A549 (cell line): ENCODE measurements around the gene FGF2. TPM values are rescaled to one million over a fixed set of nuclear protein-coding genes. Genes with fewer than 3 reads are reported as not detected.
"Not testable (repeated sequence)": the region's sequence is repeated elsewhere in the genome, so short reads cannot be mapped to it uniquely, and the experiment has no call there.

Source experiments
- ATAC-seq, 2 experiments: fragments of 200-7000 bp in 1 of 2; fragments of >200 bp in 1 of 2; cut with Nextera tagmentation in 1 of 2; cut with Tn5 transposase in 1 of 2; 3 replicates each; pipeline versions ENCODE4 v1.8.0 to v1.9.1; 2018 to 2020; ENCODE audit warnings: mild to moderate bottlenecking in 1 of 2, moderate library complexity in 1 of 2
- CTCF ChIA-PET: fragments of 300-600 bp; sonication (Branson Sonifier 250); formaldehyde crosslinking; extraction: SDS; loops from one replicate; lab custom pipeline; 2021; ENCODE audit warnings: antibody characterized with exemption, inconsistent platforms; lab: Yijun Ruan, JAX
- POLR2A ChIA-PET: fragments of 350-600 bp; formaldehyde crosslinking; extraction: SDS; loops from one replicate; lab custom pipeline; 2021; ENCODE audit warnings: antibody characterized with exemption, inconsistent platforms; lab: Yijun Ruan, JAX
- DNase-seq, 2 experiments: peaks; one replicate each; pipeline versions ENCODE4 v3.0.0 to v3.0.0-alpha.2; 2011 to 2016; ENCODE audit warnings: low read depth in 1 of 2, low spot score in 1 of 2
- FAIRE-seq: peaks from 2 replicates; lab custom pipeline; 2011; peaks lifted over from hg19 to GRCh38; lab: Jason Lieb, UNC
- H3K27ac ChIP-seq, 2 experiments: fragments of >200 bp; sonication (Bioruptor Twin); formaldehyde crosslinking; 3 replicates each; pipeline ENCODE4 v1.5.1; 2016 to 2017
- H3K4me1 ChIP-seq: fragments of >200 bp; sonication (Bioruptor Twin); formaldehyde crosslinking; 3 replicates; pipeline ENCODE4 v1.6.1; 2016
- H3K4me2 ChIP-seq: fragments of >200 bp; sonication (Bioruptor Twin); formaldehyde crosslinking; 3 replicates; pipeline ENCODE4 v1.6.1; 2016
- H3K4me3 ChIP-seq: fragments of >200 bp; sonication (Bioruptor Twin); formaldehyde crosslinking; 3 replicates; pipeline ENCODE4 v1.5.1; 2016
- H3K9me3 ChIP-seq: fragments of >200 bp; sonication (Bioruptor Twin); formaldehyde crosslinking; 3 replicates; pipeline ENCODE4 v1.6.1; 2016
- CBX2 ChIP-seq: fragments of 200-600 bp; sonication (generic); IDR thresholded peaks from 2 replicates; pipeline ENCODE4 v1.6.1; 2016; ENCODE audit warnings: low read depth, mild to moderate bottlenecking, borderline replicate concordance
- CHD2 ChIP-seq: fragments of 150-350 bp; IDR thresholded peaks from 2 replicates; pipeline ENCODE4 v1.6.1; 2014; ENCODE audit warnings: low read length; ENCODE audit not compliant: partially characterized antibody
- EHMT2 ChIP-seq: fragments of 200-600 bp; sonication (generic); IDR thresholded peaks from 2 replicates; pipeline ENCODE4 v1.6.1; 2016; ENCODE audit warnings: antibody characterized with exemption, low read depth, mild to moderate bottlenecking, moderate library complexity
- HDAC2 ChIP-seq: fragments of 200-600 bp; sonication (generic); IDR thresholded peaks from 2 replicates; pipeline ENCODE4 v1.6.1; 2016
- HEYL ChIP-seq: fragments of 250-450 bp; sonication (Bioruptor Pico); IDR thresholded peaks from 2 replicates; pipeline ENCODE4 v1.8.0; 2021; ENCODE audit warnings: mild to moderate bottlenecking, moderate library complexity
- HOXA7 ChIP-seq: fragments of 250-450 bp; sonication (Bioruptor Pico); IDR thresholded peaks from 2 replicates; pipeline ENCODE4 v1.5.0; 2020; ENCODE audit warnings: mild to moderate bottlenecking, moderate library complexity
- HOXB13 ChIP-seq: fragments of 250-450 bp; sonication (Bioruptor Pico); IDR thresholded peaks from 2 replicates; pipeline ENCODE4 v1.5.0; 2020; ENCODE audit warnings: low read depth, mild to moderate bottlenecking, moderate library complexity
- HOXB5 ChIP-seq: fragments of 250-450 bp; sonication (Bioruptor Pico); IDR thresholded peaks from 2 replicates; pipeline ENCODE4 v1.5.0; 2020; ENCODE audit warnings: mild to moderate bottlenecking, moderate library complexity
- MAX ChIP-seq: IDR thresholded peaks from 2 replicates; pipeline ENCODE4 v1.6.1; 2012
- RCOR1 ChIP-seq: fragments of 150-350 bp; IDR thresholded peaks from 2 replicates; pipeline ENCODE4 v1.6.1; 2014; ENCODE audit warnings: antibody characterized with exemption, low read length, low read depth
- RNF2 ChIP-seq: fragments of 200-600 bp; sonication (generic); IDR thresholded peaks from 2 replicates; pipeline ENCODE4 v1.6.1; 2016; ENCODE audit warnings: low read depth, mild to moderate bottlenecking, antibody characterized with exemption, moderate library complexity, borderline replicate concordance
- TFCP2L1 ChIP-seq: fragments of 250-450 bp; sonication (Bioruptor Pico); IDR thresholded peaks from 2 replicates; pipeline ENCODE4 v1.5.0; 2021; ENCODE audit warnings: mild to moderate bottlenecking
- TP53 ChIP-seq: fragments of 250-450 bp; sonication (Bioruptor Pico); IDR thresholded peaks from 2 replicates; pipeline ENCODE4 v1.5.0; 2021; ENCODE audit warnings: mild to moderate bottlenecking, moderate library complexity
- WGBS: methylation state at CpG from one replicate; pipeline ENCODE4 v1.1.6; 2017; ENCODE audit errors: missing lambda C conversion rate; 5-methylcytosine and 5-hydroxymethylcytosine counted together
- polyA plus RNA-seq, 4 experiments: library from polyadenylated mRNA; depleted of rRNA in 3 of 4; stranded (reverse); fragments of >200 nt; fragmentation: RNase III in 1 of 4; extraction: RNeasy Plus Mini Kit Qiagen cat#74134 plus additional on column Dnase treatment in 1 of 4; gene quantifications; 2 replicates in 3 of 4; 3 replicates in 1 of 4; pipeline ENCODE4 v1.2.3, GENCODE V29; 2011 to 2017
- TF ChIP-seq, protein P1 (sequence below): IDR thresholded peaks from 2 replicates; pipeline ENCODE4 v1.6.1; 2012; ENCODE audit warnings: low read depth, borderline replicate concordance
- TF ChIP-seq, protein P2 (sequence below): fragments of 150-350 bp; IDR thresholded peaks from 2 replicates; pipeline ENCODE4 v1.6.1; 2014; ENCODE audit warnings: low read depth, mild to moderate bottlenecking, low read length
- TF ChIP-seq, protein P3 (sequence below): fragments of 250-450 bp; sonication (Bioruptor Pico); IDR thresholded peaks from 2 replicates; pipeline ENCODE4 v1.5.0; 2020; ENCODE audit warnings: low read depth, mild to moderate bottlenecking, moderate library complexity

The FGF2 gene
- polyA plus RNA-seq, 2 of the 4 experiments (the other 2 are of a cell fraction), result 35.1 to 45.2 TPM

DNA sequence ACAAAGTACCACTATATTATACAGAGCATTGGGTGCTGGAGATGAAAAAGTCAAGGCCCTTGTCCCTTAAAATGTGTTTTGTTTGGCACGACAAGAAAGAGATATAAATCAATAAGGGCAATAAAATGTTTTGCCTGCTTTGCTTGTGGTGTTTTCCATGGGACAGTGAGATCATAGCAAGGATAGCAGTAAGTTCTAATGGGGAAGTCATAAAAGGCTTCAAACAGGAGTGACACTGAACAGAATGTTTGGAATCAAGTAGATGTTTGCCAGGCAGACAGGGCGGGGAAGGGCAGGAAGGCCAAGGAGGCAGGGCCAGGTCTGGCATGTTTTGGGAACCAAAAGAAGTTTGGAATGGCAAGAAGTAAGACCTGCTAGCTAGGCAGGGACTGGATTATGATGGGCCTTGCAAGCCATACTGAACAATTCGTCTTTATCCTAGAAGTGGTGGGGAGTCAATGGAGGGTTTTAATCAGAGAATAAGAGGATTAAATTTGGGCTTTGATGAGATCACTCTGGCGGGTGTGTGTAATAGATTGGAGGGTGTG lies 16.4 kb downstream of the FGF2 start:
- peak in 1 of 2 experiments; percentile 70; a peak in 3 of 6 replicates for ATAC-seq
- peak overlapping the region; percentile 19 for H3K4me2 ChIP-seq
- TF ChIP-seq RCOR1, result no peak
- TF ChIP-seq, protein P1, sequence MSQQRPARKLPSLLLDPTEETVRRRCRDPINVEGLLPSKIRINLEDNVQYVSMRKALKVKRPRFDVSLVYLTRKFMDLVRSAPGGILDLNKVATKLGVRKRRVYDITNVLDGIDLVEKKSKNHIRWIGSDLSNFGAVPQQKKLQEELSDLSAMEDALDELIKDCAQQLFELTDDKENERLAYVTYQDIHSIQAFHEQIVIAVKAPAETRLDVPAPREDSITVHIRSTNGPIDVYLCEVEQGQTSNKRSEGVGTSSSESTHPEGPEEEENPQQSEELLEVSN, result no peak
- no peak for TF ChIP-seq EHMT2
- no peak for TF ChIP-seq HOXB13 (CRISPR knock-in tag)
- no peak for TF ChIP-seq TFCP2L1 (CRISPR knock-in tag)
- TF ChIP-seq, protein P2, sequence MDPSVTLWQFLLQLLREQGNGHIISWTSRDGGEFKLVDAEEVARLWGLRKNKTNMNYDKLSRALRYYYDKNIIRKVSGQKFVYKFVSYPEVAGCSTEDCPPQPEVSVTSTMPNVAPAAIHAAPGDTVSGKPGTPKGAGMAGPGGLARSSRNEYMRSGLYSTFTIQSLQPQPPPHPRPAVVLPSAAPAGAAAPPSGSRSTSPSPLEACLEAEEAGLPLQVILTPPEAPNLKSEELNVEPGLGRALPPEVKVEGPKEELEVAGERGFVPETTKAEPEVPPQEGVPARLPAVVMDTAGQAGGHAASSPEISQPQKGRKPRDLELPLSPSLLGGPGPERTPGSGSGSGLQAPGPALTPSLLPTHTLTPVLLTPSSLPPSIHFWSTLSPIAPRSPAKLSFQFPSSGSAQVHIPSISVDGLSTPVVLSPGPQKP, result no peak
- no peak for TF ChIP-seq RNF2
- TF ChIP-seq CBX2, result no peak
- TF ChIP-seq HEYL (CRISPR knock-in tag), result no peak
- TF ChIP-seq, protein P3, sequence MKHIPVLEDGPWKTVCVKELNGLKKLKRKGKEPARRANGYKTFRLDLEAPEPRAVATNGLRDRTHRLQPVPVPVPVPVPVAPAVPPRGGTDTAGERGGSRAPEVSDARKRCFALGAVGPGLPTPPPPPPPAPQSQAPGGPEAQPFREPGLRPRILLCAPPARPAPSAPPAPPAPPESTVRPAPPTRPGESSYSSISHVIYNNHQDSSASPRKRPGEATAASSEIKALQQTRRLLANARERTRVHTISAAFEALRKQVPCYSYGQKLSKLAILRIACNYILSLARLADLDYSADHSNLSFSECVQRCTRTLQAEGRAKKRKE (CRISPR knock-in tag), result no peak
- TF ChIP-seq MAX, result no peak
- TF ChIP-seq TP53, result no peak
- TF ChIP-seq CHD2, result no peak
- no peak for TF ChIP-seq HOXA7
- TF ChIP-seq, all 56 proteins: peak for 0

GRCh38 chr4:122844391-122844790 lies 17.8 kb downstream of the FGF2 start:
- FAIRE-seq, ATAC-seq, POLR2A ChIA-PET, H3K9me3 ChIP-seq, DNase-seq, H3K4me3 ChIP-seq, H3K27ac ChIP-seq, H3K4me2 ChIP-seq: not testable (repeated sequence)
- CTCF ChIA-PET, result interaction anchor here (1.3 kb wide), 1 partner anchor 14 kb away, joined by 4 read pairs; no protein-coding TSS in a partner anchor
- H3K4me1 ChIP-seq, result peaks cover 67% of the 10 kb centered on the region
- 100% methylated on average over 1 of the region's 1 CpG for WGBS

More for the DNA sequence above, 16.4 kb downstream of the FGF2 start:
- Histone ChIP-seq H3K9me3 (no peaks in the 10 kb centered on the region), H3K27ac (peak overlapping the region in 1 of 2 experiments; percentile 64; a peak in 4 of 6 replicates), H3K4me1 (peaks cover 78% of the 10 kb centered on the region), H3K4me3 (no peak overlapping the region)
- DNase-seq (peak in 1 of 2 experiments; percentile 51), FAIRE-seq (no peak)
- ChIA-PET CTCF (interaction anchor here (0.9 to 1.3 kb wide), 2 partner anchors 15 to 71 kb away, joined by 3 to 4 read pairs; no protein-coding TSS in a partner anchor), POLR2A (no interaction called here)
- 65% methylated on average over 4 of the region's 4 CpGs for WGBS

GRCh38 chr4:122845066-122845465 lies 18.4 kb downstream of the FGF2 start:
- 91% methylated on average over 3 of the region's 3 CpGs for WGBS
- Histone ChIP-seq H3K27ac (no peak overlapping the region; a peak in 1 of 6 replicates), H3K4me3 (no peak overlapping the region), H3K4me2 (no peak overlapping the region), H3K4me1 (peaks cover 66% of the 10 kb centered on the region), H3K9me3 (no peaks in the 10 kb centered on the region)
- POLR2A ChIA-PET, result interaction anchor here (1.1 kb wide), 1 partner anchor 9 kb away, joined by 3 read pairs; no protein-coding TSS in a partner anchor
- DNase-seq (no peak), ATAC-seq (no peak), FAIRE-seq (no peak)
- TF ChIP-seq HDAC2 (no peak), HOXB5 (CRISPR knock-in tag) (no peak)
- CTCF ChIA-PET, result interaction anchor here (1.1 kb wide), 1 partner anchor 69 kb away, joined by 3 read pairs; no protein-coding TSS in a partner anchor
